Skin epidermis (tissue), 12 donors: ENCODE measurements around the gene DNAJA1.
A peak's percentile ranks its signal among the peaks of the same experiment; 100 is the strongest.
"Not testable (repeated sequence)": the region's sequence is repeated elsewhere in the genome, so short reads cannot be mapped to it uniquely, and the experiment has no call there.

Experiments
- H3K27ac ChIP-seq, 21 experiments: fragments of 200-600 bp; sonication (generic) in 11 of 21; one replicate each; pipeline ENCODE4 v1.5.0; 2020; ENCODE audit warnings: mild to moderate bottlenecking in 3 of 21, inconsistent platforms in 2 of 21, moderate library complexity in 2 of 21
- H3K4me3 ChIP-seq, 7 experiments: fragments of 200-600 bp; sonication (generic) in 2 of 7; one replicate each; pipeline ENCODE4 v1.5.0; 2020; ENCODE audit warnings: inconsistent platforms in 2 of 7, mild to moderate bottlenecking in 2 of 7, moderate library complexity in 1 of 7

The DNAJA1 gene

DNA sequence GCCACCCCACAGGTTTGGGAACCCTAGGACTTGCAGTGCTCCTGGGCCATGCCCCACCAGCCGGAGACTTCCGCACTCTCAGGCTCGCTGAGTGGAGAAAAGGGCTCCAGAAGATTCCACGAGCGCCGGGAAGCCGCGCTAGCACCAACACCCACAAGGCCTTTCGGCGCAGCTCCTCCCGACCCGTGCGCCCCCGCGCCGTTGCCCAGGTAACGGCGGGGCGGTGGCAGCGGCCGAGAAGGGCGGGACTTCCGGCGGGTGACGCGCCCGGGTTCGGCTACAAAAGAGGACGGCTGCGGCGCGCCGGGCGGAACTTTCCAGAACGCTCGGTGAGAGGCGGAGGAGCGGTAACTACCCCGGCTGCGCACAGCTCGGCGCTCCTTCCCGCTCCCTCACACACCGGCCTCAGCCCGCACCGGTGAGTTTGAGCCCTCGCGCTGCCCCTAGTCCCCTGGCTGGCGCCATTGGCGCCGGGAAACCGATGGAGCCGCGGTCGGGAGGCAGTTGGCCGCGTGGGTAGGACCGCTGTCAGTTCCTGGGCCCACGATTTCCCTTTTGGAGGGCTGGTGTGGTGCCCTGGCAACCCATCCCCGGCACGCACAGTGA is at the start of gene DNAJA1:
TSS of gene DNAJA1 (plus strand) at position 308 of the 606 bp plus-strand sequence. CDS start 1,212 bp downstream, outside the sequence.
- H3K4me3 ChIP-seq = peak within 1 kb of the TSS; percentile 84 to 100 (median 94)

GRCh38 chr9:32978051-32978450 is 47.0 kb upstream of the DNAJA1 start:
- Histone ChIP-seq H3K4me3 (no peak overlapping the region), H3K27ac (no peak overlapping the region)

More for the DNA sequence above, at the start of gene DNAJA1:
- H3K27ac ChIP-seq = peak within 1 kb of the TSS; percentile 94 to 100 (median 99)

GRCh38 chr9:32986971-32987370 is 38.1 kb upstream of the DNAJA1 start:
- H3K27ac ChIP-seq = no peak overlapping the region
- H3K4me3 ChIP-seq = no peak overlapping the region

DNA sequence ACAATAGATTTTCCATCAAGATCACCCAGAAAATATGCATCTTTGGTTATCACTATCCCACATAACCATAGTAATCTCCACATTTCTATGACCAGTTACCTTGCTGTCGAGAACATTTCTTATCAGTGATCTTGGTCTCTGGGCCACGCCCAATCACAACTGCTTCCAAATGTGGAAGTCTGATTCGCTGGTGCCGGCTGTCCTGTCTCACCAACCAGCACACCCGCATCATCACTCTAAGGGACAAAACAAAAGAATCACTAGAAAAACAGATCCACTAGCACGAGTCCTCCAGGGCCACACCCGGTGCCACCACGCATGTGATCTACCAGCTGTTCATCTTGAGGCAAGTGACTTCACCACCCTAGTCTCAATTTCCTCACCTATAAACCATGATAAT is 35.4 kb upstream of the DNAJA1 start:
- H3K27ac ChIP-seq = no peak overlapping the region
- H3K4me3 ChIP-seq = no peak overlapping the region

- H3K4me3 ChIP-seq = no peak overlapping the region
- H3K27ac ChIP-seq = no peak overlapping the region
Measured at GRCh38 chr9:32991897-32992594, 33.0 kb upstream of the DNAJA1 start.

DNA sequence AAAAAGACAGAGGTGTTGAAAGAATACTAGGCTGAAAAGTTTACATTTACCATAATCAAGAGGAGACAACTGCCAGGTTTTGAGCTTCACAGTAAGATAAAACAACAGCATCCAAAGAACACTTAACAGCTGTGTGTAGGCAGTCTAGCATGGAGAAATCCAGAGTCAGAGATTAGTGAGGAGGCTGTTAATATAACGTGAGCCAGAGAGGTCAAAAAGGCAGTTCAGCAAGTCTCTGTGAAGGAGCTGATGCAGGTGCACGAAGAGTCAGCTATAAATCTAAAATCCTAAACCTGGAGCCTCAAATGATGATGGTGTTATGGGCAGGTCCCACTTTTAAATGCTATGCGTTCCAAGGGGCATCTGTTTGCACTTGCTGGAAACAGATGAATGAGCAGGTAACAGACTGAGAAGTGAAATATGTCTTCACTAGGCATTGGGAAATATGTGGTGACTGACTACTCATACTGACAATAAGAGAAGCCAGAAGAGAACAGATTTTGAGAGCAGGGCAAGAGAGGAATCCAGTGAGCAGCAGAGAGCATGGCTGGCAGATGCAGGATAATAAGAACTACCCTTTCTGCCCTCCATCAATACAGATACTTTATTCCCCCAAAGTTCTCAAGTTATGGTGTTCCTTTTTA is 32.4 kb upstream of the DNAJA1 start:
- H3K27ac ChIP-seq = no peak overlapping the region
- H3K4me3 ChIP-seq = no peak overlapping the region

DNA sequence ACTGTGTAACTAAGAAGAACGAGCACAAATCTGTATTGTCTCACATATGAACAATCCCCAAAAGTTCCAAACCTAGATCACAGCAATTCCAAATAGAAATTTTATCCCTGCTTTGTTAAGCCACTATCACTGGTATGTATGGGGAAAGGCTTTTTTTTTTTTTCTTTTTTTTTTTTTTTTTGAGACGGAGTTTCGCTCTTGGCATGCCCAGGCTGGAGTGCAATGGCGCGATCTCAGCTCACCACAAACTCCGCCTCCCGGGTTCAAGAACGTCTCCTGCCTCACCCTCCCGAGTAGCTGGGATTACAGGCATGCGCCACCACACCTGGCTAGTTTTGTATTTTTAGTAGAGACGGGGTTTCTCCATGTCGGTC is 24.4 kb upstream of the DNAJA1 start:
- peak overlapping the region; percentile 57 to 89 (median 65) for H3K4me3 ChIP-seq
- H3K27ac ChIP-seq = peak overlapping the region; percentile 61 to 95 (median 89)

- not testable (repeated sequence) for H3K27ac ChIP-seq, H3K4me3 ChIP-seq
Measured at GRCh38 chr9:33005335-33005734, 19.7 kb upstream of the DNAJA1 start.

DNA sequence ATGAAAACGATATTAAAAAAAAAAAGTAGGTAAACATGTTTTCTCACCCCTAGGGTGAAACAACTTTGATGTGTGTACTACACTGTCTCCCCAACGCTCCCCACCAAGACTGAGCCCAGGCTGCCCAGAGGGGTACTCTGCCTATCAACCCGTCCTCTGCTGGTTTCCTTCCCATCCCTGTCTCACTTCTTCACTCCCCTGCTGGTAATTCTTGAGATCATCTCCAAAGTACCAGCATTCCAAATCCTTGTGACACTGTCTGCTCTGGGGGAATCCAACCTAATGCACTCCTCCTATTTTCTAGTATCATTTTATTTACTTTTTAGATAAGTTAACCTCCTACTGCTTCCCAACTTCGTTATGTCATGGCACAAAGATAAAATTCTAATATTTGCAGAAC is 17.3 kb upstream of the DNAJA1 start:
- no peak overlapping the region for H3K27ac ChIP-seq
- no peak overlapping the region for H3K4me3 ChIP-seq

GRCh38 chr9:33011831-33012230 is 13.2 kb upstream of the DNAJA1 start:
- Histone ChIP-seq H3K4me3 (no peak overlapping the region), H3K27ac (no peak overlapping the region)

- Histone ChIP-seq H3K27ac (no peak overlapping the region), H3K4me3 (no peak overlapping the region)
Measured at GRCh38 chr9:33012328-33013069, 12.6 kb upstream of the DNAJA1 start.

GRCh38 chr9:33013962-33014664 is 11.0 kb upstream of the DNAJA1 start:
- H3K4me3 ChIP-seq = no peak overlapping the region
- H3K27ac ChIP-seq = no peak overlapping the region

DNA sequence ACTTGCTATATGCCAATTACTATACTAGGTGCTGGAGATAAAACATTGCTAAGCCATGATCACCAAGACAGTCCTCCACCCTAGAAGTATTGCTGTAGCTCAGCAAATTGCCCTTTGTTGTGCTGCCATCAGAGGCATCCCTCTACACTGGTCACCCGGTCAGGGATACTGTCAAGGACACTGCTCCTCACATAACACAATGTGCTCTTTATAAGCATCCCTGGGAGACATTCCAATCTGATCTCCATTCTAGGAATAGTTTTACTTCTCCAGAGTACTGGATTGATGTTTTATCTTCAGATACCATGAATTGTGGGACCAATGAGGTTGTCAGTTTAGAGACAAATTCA is 10.4 kb upstream of the DNAJA1 start:
- no peak overlapping the region for H3K27ac ChIP-seq
- H3K4me3 ChIP-seq = no peak overlapping the region

DNA sequence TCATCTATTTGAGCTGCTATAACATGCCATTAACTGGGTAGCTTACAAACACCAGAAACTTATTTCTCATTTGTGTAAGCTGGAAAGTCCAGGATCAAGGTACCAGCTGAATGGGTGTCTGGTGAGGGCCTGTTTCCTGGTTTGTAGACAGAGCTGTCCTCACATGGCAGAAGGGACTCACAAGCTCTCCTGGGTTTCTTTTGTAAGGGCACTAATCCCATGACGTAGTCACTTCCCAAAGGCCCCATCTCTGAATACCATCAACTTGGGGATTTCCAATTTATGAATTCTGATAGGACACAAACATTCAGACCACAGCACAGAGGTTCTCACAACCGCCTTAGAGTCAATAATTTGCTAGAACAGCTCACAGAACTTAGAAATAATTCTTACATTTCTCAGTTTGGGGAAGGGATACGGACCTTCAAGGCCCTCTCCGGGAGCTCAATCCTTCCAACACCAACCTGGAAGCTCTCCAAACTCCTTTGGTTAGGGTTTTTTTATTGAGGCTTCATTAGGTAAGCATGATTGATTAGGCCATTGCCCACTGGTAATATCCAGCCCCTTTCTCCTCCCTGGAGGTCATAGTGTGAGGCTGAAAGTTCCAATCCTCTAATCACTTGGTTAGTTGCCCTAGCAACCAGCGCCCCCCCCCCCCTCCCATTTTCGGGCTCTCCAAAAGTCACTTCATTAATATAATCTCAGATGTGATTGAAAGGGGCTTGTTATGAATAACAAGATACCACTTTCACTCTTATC is 7.6 kb upstream of the DNAJA1 start:
- Histone ChIP-seq H3K27ac (no peak overlapping the region), H3K4me3 (no peak overlapping the region)

- H3K4me3 ChIP-seq = no peak overlapping the region
- no peak overlapping the region for H3K27ac ChIP-seq
Measured at GRCh38 chr9:33019797-33020196, 5.3 kb upstream of the DNAJA1 start.

DNA sequence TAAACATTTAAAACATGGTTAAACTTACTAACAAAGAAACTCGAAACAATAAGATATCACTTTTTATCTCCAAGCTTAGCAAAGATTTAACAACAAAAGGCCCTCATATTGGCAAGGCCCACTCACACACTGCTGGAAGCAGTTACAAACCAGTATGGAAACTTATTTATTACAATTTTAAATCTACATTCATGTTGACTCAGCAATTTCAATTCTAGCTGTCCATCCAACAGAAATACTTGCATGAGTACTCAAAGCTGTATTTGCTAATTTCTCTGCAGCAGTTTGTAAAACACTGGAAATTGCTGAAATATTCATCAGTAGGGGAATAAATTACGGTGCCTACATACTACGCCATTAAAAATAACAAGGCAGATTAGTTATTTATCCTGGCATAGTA is 2.8 kb upstream of the DNAJA1 start:
- peak overlapping the region in 1 of 21 experiments; percentile 14 for H3K27ac ChIP-seq

DNA sequence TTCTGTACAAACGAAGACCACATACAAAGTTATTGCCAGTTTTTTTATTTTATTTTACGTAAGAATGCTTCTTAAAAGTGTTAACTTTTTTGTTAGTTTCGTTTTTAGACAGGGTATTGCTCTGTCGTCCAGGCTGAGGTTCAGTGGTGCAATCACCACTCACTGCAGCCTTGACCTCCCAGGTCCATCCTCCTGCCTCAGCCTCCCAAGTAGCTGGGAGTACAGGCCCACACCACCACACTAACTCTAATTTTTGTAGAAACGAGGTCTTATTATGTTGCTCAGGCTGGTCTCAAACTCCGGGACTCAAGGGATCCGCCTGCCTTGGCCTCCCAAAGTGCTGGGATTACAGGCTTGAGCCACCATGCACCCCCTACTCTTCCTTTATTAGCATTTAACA is 2.3 kb upstream of the DNAJA1 start:
- no peak overlapping the region for H3K4me3 ChIP-seq
- peak overlapping the region in 5 of 21 experiments; percentile 5 to 100 (median 33) for H3K27ac ChIP-seq

More for the DNA sequence above, 2.8 kb upstream of the DNAJA1 start:
- no peak overlapping the region for H3K4me3 ChIP-seq

GRCh38 chr9:33023661-33024060 is 1.4 kb upstream of the DNAJA1 start:
- Histone ChIP-seq H3K27ac (peak overlapping the region in 18 of 21 experiments; percentile 94 to 100 (median 99)), H3K4me3 (peak overlapping the region in 6 of 7 experiments; percentile 84 to 99 (median 92))
